AG09319 (cell line): ENCODE data around the gene CST3.
"Not testable (repeated sequence)": the region's sequence is repeated elsewhere in the genome, so short reads cannot be mapped to it uniquely, and the experiment has no call there.

Experiments
- DNase-seq: peaks from one replicate; pipeline ENCODE4 v3.0.0-alpha.2; 2010; ENCODE audit warnings: low read depth; ENCODE audit errors: extremely low read depth
- CTCF ChIP-seq: IDR thresholded peaks from 2 replicates; pipeline ENCODE4 v1.5.1; 2011; ENCODE audit warnings: low read depth, mild to moderate bottlenecking, inconsistent platforms, low read length, moderate library complexity

CST3 gene

GRCh38 chr20:23636182-23636907 is 1.4 kb downstream of the CST3 start:
- TF ChIP-seq CTCF = no peak
- DNase-seq = no peak

- not testable (repeated sequence) for DNase-seq
These were observed 2.0 kb downstream of the CST3 start for GRCh38 chr20:23635768-23636090.

GRCh38 chr20:23634985-23635767 is 2.6 kb downstream of the CST3 start:
- no peak for DNase-seq
- no peak for TF ChIP-seq CTCF

- no peak for DNase-seq
- TF ChIP-seq CTCF = no peak
These were observed 3.5 kb downstream of the CST3 start for GRCh38 chr20:23634044-23634801.

- no peak for DNase-seq
- no peak for TF ChIP-seq CTCF
These were observed 4.8 kb downstream of the CST3 start for GRCh38 chr20:23632711-23633573.

- no peak for TF ChIP-seq CTCF
- DNase-seq = no peak
These were observed 5.6 kb downstream of the CST3 start for GRCh38 chr20:23631981-23632710.

GRCh38 chr20:23631226-23631822 is 6.4 kb downstream of the CST3 start:
- no peak for DNase-seq
- TF ChIP-seq CTCF = no peak
